SK-N-SH (cell line): ENCODE measurements around the gene DOCK3.

Experiments
- CTCF ChIP-seq: fragments of 200-600 bp; sonication (generic); IDR thresholded peaks from 2 replicates; pipeline ENCODE4 v1.6.1; 2017; ENCODE audit warnings: antibody characterized with exemption, mild to moderate bottlenecking, moderate library complexity
- EP300 ChIP-seq, 2 experiments: IDR thresholded peaks; 2 replicates each; pipeline versions ENCODE4 v1.4.0 to v1.6.1; 2012; ENCODE audit warnings: borderline replicate concordance in 1 of 2, low read depth in 1 of 2, low read length in 1 of 2
- EZH2phosphoT487 ChIP-seq: fragments of 200-600 bp; sonication (generic); IDR thresholded peaks from 2 replicates; pipeline ENCODE4 v1.6.1; 2017; ENCODE audit warnings: low read depth, mixed run types, mild to moderate bottlenecking, antibody characterized with exemption, moderate library complexity, borderline replicate concordance
- JUND ChIP-seq: IDR thresholded peaks from 2 replicates; pipeline ENCODE4 v1.4.0; 2012
- NFIC ChIP-seq: IDR thresholded peaks from 2 replicates; pipeline ENCODE4 v1.4.0; 2012; ENCODE audit warnings: borderline replicate concordance
- POLR2AphosphoS5 ChIP-seq: IDR thresholded peaks from 2 replicates; pipeline ENCODE4 v1.6.1; 2012; ENCODE audit warnings: low read depth, low read length
- RCOR1 ChIP-seq: fragments of 150-350 bp; IDR thresholded peaks from 2 replicates; pipeline ENCODE4 v1.6.1; 2017; ENCODE audit warnings: antibody characterized with exemption, low read length
- REST ChIP-seq: IDR thresholded peaks from 2 replicates; pipeline ENCODE4 v1.6.1; 2012; ENCODE audit warnings: mild to moderate bottlenecking, low read depth, low read length, moderate library complexity
- RXRA ChIP-seq: IDR thresholded peaks from 2 replicates; pipeline ENCODE4 v1.4.0; 2012; ENCODE audit warnings: low read depth, mild to moderate bottlenecking, borderline replicate concordance
- TAF1 ChIP-seq: IDR thresholded peaks from 2 replicates; pipeline ENCODE4 v1.6.1; 2012; ENCODE audit warnings: low read depth, mild to moderate bottlenecking, low read length, moderate library complexity, borderline replicate concordance
- YY1 ChIP-seq: IDR thresholded peaks from 2 replicates; pipeline ENCODE4 v1.4.0; 2012; ENCODE audit warnings: low read depth, mild to moderate bottlenecking

- TF ChIP-seq EZH2phosphoT487: no peak
- TF ChIP-seq YY1: no peak
- TF ChIP-seq EP300 (IDR thresholded peaks at IDR 0.05; ENCODE audit: borderline replicate concordance in 1 of 2, low read depth in 1 of 2, low read length in 1 of 2): no peak
- TF ChIP-seq POLR2AphosphoS5: no peak
- TF ChIP-seq CTCF: no peak
- no peak for TF ChIP-seq REST
- no peak for TF ChIP-seq TAF1
- TF ChIP-seq RCOR1: no peak
- TF ChIP-seq JUND: no peak
- TF ChIP-seq NFIC: no peak
- TF ChIP-seq RXRA: no peak
Measured at GRCh38 chr3:51403675-51404074, 728.9 kb downstream of the DOCK3 start.
